Adipose tissue (tissue), 3 donors: Measurements from ENCODE around the gene AKAP6. TPM values are rescaled to one million over a fixed set of nuclear protein-coding genes. Genes with fewer than 3 reads are reported as not detected.

Source experiments
- H3K27ac ChIP-seq: one replicate; pipeline ENCODE4 v1.5.1; 2013; ENCODE audit warnings: low read depth, low read length
- WGBS, 3 donors: extraction: QIAGEN DNeasy Blood & Tissue Kit; methylation state at CpG; one replicate each; pipeline ENCODE4 v1.1.7; 2013; 5-methylcytosine and 5-hydroxymethylcytosine counted together
- polyA plus RNA-seq, 3 donors: library from polyadenylated mRNA; stranded (reverse); fragments of 200-250 nt; gene quantifications; one replicate each; pipeline ENCODE4 v1.2.3, GENCODE V29; 2013
- donor health status: healthy with polysubstance abuse.
- donor health status: Bipolar disorder and iron deficiency.
- donor health status: healthy.

The AKAP6 gene
- polyA plus RNA-seq, 3 donors, result 0.27 to 1.9 (median 0.29) TPM

DNA sequence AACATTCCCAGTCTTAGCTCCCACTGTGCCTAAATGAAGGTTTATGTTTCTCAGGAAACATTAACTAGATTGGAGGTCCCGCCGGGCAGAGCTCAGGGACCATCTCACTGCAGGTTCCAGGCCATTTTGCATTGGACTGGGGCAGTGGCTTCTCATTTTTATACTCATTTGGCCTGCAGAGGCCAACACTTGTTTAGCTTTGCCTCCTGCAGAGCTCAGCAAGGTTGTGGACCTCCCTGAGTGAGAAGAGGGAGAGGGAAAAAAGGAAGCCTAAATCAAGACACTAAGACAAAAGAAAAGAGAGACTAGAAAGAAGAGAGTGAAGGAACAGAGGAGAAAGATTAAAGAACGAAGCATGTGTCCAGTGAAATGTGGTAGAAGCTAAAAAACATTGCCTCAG lies 280.3 kb downstream of the AKAP6 start:
- H3K27ac ChIP-seq, result no peak overlapping the region
- 88 to 91% (median 90%) methylated on average over 3 of the region's 3 CpGs for WGBS, 3 donors

- 71 to 95% (median 76%) methylated on average over 1 of the region's 1 CpG for WGBS, 3 donors
- H3K27ac ChIP-seq, result no peak overlapping the region
These were observed 282.7 kb downstream of the AKAP6 start for GRCh38 chr14:32611752-32612151.

GRCh38 chr14:32618991-32619390 lies 289.9 kb downstream of the AKAP6 start:
- H3K27ac ChIP-seq, result no peak overlapping the region
- 93 to 97% (median 95%) methylated on average over 3 of the region's 3 CpGs for WGBS, 3 donors

DNA sequence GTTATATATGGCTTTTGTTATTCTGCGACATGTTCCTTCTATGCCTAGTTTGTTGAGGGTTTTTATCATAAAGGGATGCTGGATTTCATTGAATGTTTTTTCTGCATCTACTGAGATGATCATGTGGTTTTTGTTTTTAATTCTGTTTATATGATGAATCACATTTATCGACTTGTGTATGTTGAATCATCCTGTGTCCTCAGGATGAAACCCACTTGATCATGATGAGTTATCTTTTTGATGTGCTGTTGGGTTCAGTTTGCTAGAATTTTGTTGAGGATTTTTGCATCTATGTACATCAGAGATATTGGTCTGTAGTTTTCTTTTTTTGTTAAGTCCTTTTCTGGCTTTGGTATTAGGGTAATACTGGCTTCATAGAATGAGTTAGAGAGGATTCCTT lies 291.2 kb downstream of the AKAP6 start:
- H3K27ac ChIP-seq, result no peak overlapping the region
- WGBS, 3 donors, result 90 to 99% (median 96%) methylated on average over 2 of the region's 2 CpGs

- 66 to 69% (median 66%) methylated on average over 1 of the region's 1 CpG for WGBS, 3 donors
- H3K27ac ChIP-seq, result no peak overlapping the region
These were observed 291.6 kb downstream of the AKAP6 start for GRCh38 chr14:32620724-32621123.

- no peak overlapping the region for H3K27ac ChIP-seq
- WGBS, 3 donors, result 76 to 95% (median 91%) methylated on average over 1 of the region's 1 CpG
These were observed 292.5 kb downstream of the AKAP6 start for GRCh38 chr14:32621585-32621984.

GRCh38 chr14:32622742-32623141 lies 293.6 kb downstream of the AKAP6 start:
- 84 to 88% (median 86%) methylated on average over 3 of the region's 3 CpGs for WGBS, 3 donors
- H3K27ac ChIP-seq, result no peak overlapping the region

GRCh38 chr14:32623300-32624093 lies 294.4 kb downstream of the AKAP6 start:
- 82 to 92% (median 83%) methylated on average over 4 of the region's 4 CpGs for WGBS, 3 donors

GRCh38 chr14:32625211-32625610 lies 296.1 kb downstream of the AKAP6 start:
- H3K27ac ChIP-seq, result no peak overlapping the region
- WGBS, 3 donors, result 82 to 93% (median 92%) methylated on average over 1 of the region's 1 CpG

More at GRCh38 chr14:32623300-32624093, 294.4 kb downstream of the AKAP6 start:
- H3K27ac ChIP-seq, result no peak overlapping the region

- no peak overlapping the region for H3K27ac ChIP-seq
- WGBS, 3 donors, result 91 to 94% (median 91%) methylated on average over 4 of the region's 4 CpGs
These were observed 298.6 kb downstream of the AKAP6 start for GRCh38 chr14:32627545-32628298.

GRCh38 chr14:32629236-32629635 lies 300.1 kb downstream of the AKAP6 start:
- WGBS, 3 donors, result 72 to 80% (median 76%) methylated on average over 3 of the region's 3 CpGs
- no peak overlapping the region for H3K27ac ChIP-seq

GRCh38 chr14:32630701-32631100 lies 301.6 kb downstream of the AKAP6 start:
- no peak overlapping the region for H3K27ac ChIP-seq

- H3K27ac ChIP-seq, result no peak overlapping the region
- WGBS, 3 donors, result 93 to 97% (median 94%) methylated on average over 3 of the region's 3 CpGs
These were observed 304.2 kb downstream of the AKAP6 start for GRCh38 chr14:32633224-32633859.

DNA sequence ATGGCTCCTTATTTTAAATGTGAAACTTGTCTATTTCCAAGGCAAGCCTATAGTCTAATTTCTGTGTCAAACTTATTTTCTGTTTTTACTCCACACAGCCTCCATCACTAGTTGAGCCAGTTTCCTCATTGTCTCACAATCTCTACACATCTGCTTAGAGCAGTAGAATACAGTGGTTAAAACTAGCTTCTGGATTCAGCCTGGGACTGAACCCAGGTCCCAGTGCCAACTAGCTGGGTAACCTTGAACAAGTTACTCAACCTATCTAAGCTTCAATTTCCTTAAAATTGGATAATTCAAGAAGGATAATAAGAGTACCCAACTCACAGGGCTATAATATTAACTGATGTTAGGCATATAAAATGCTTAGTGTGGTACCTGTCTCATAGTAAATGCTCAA lies 304.8 kb downstream of the AKAP6 start:
- H3K27ac ChIP-seq, result no peak overlapping the region

DNA sequence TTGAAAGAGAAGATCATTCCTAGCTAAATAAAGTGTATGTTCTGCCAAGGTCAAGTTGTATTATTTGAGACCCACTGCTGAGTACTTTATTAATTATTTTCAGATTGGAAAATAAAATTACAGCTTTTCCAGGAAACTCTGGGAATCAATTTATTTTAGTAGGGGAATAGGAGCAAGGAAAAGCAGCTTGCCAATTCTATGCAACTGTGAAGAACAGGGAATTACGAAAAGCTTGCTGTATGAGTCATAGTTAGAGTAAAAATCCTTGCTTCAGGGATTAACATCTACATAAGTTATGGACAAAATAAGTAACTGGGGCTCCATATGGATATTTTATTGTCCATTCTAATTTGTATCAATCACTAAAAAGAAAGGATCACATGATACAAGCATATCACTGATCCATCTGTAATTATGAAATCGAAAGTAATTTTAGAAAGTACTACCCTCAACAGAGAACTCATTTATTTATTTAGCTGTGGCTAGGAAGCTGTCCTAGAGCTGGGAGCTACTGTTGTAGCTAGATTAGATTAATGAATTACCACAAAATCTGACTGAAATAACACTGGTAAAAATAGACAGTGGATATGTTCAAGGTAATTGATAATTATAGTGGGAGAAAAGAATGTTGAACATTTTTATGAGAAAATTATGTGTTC lies 306.1 kb downstream of the AKAP6 start:
- 7 to 15% (median 11%) methylated on average over 2 of the region's 2 CpGs for WGBS, 3 donors
- H3K27ac ChIP-seq, result no peak overlapping the region

GRCh38 chr14:32637582-32637981 lies 308.5 kb downstream of the AKAP6 start:
- no peak overlapping the region for H3K27ac ChIP-seq
- 73 to 95% (median 79%) methylated on average over 2 of the region's 2 CpGs for WGBS, 3 donors

- 96 to 99% (median 96%) methylated on average over 2 of the region's 2 CpGs for WGBS, 3 donors
- H3K27ac ChIP-seq, result no peak overlapping the region
These were observed 310.1 kb downstream of the AKAP6 start for GRCh38 chr14:32639208-32639607.

GRCh38 chr14:32645551-32645950 lies 316.5 kb downstream of the AKAP6 start:
- WGBS, 3 donors, result 84 to 93% (median 89%) methylated on average over 1 of the region's 1 CpG
- no peak overlapping the region for H3K27ac ChIP-seq

- H3K27ac ChIP-seq, result no peak overlapping the region
These were observed 319.3 kb downstream of the AKAP6 start for GRCh38 chr14:32648434-32648833.
